NCI-H460 (cell line): ENCODE measurements around the gene IKBIP. TPM values are rescaled to one million over a fixed set of nuclear protein-coding genes. Genes with fewer than 3 reads are reported as not detected.
"Not testable (repeated sequence)": the region's sequence is repeated elsewhere in the genome, so short reads cannot be mapped to it uniquely, and the experiment has no call there.

ENCODE experiments used
- DNase-seq: peaks from one replicate; pipeline ENCODE4 v3.0.0-alpha.2; 2016; ENCODE audit warnings: low read depth; ENCODE audit errors: extremely low read depth
- polyA plus RNA-seq: library from polyadenylated mRNA; depleted of rRNA; stranded (reverse); fragments of >200 nt; gene quantifications from 2 replicates; pipeline ENCODE4 v1.2.3, GENCODE V29; 2014; cell fraction: nucleus; rRNA removed
- total RNA-seq: library from RNA; depleted of rRNA; stranded (reverse); fragments of >200 nt; shearing (Covaris generic); gene quantifications from 2 replicates; pipeline ENCODE4 v1.2.3, GENCODE V29; 2014; rRNA removed

IKBIP gene
- 43.3 and 43.6 TPM in 2 replicates for total RNA-seq
- polyA plus RNA-seq: 35.1 and 37.1 TPM in 2 replicates

GRCh38 chr12:98644712-98645571, at the start of gene IKBIP, which contains the start of gene APAF1:
TSS of gene IKBIP (minus strand) at chr12:98644788. CDS start at chr12:98644701, 87 bp downstream.
TSS of gene APAF1 (plus strand) at chr12:98645290. CDS start at chr12:98648360, 3,070 bp downstream.
- peak; percentile 94 for DNase-seq

- DNase-seq: no peak
Measured at GRCh38 chr12:98691351-98691750, 46.8 kb upstream of the IKBIP start.

GRCh38 chr12:98686603-98687002, 42.0 kb upstream of the IKBIP start:
- no peak for DNase-seq

GRCh38 chr12:98684199-98684598, 39.6 kb upstream of the IKBIP start:
- DNase-seq: no peak

GRCh38 chr12:98679611-98680005, 35.0 kb upstream of the IKBIP start:
- no peak for DNase-seq

GRCh38 chr12:98678946-98679610, 34.5 kb upstream of the IKBIP start:
- no peak for DNase-seq

- DNase-seq: no peak
Measured at GRCh38 chr12:98678236-98678945, 33.8 kb upstream of the IKBIP start.

GRCh38 chr12:98674841-98675240, 30.3 kb upstream of the IKBIP start:
- no peak for DNase-seq

- no peak for DNase-seq
Measured at GRCh38 chr12:98671459-98671858, 26.9 kb upstream of the IKBIP start.

- DNase-seq: no peak
Measured at GRCh38 chr12:98669751-98670150, 25.2 kb upstream of the IKBIP start.

- DNase-seq: no peak
Measured at GRCh38 chr12:98660521-98660920, 15.9 kb upstream of the IKBIP start.

- DNase-seq: no peak
Measured at GRCh38 chr12:98656289-98657101, 11.9 kb upstream of the IKBIP start.

- peak; percentile 73 for DNase-seq
Measured at GRCh38 chr12:98653866-98654493, 9.4 kb upstream of the IKBIP start.

GRCh38 chr12:98651328-98651727, 6.7 kb upstream of the IKBIP start:
- no peak for DNase-seq

- DNase-seq: peak; percentile 5
Measured at GRCh38 chr12:98646294-98647090, 1.9 kb upstream of the IKBIP start.

GRCh38 chr12:98645572-98646067, 1.0 kb upstream of the IKBIP start:
- DNase-seq: peak; percentile 13

GRCh38 chr12:98644433-98644711, 216 bp downstream of the IKBIP start:
- DNase-seq: no peak

GRCh38 chr12:98642801-98643200, 1.8 kb downstream of the IKBIP start:
- not testable (repeated sequence) for DNase-seq

- no peak for DNase-seq
Measured at GRCh38 chr12:98639491-98639890, 5.1 kb downstream of the IKBIP start.
